Activated T-cell treated with anti-CD3 and anti-CD28 coated beads, Interleukin-2, amount 50 U/mL, for 72 hours (primary cell): ENCODE results near the gene PCDH20. TPM values are rescaled to one million over a fixed set of nuclear protein-coding genes. Genes with fewer than 3 reads are reported as not detected.
"Not testable (repeated sequence)": the region's sequence is repeated elsewhere in the genome, so short reads cannot be mapped to it uniquely, and the experiment has no call there.

Experiments
- ATAC-seq, 2 donors: fragments of 150-1000 bp; cut with Tn5 transposase; replicated peaks in 1 of 2; 2 replicates each; pipeline ENCODE4 v1.10.0; 2021; ENCODE audit warnings: moderate library complexity in 2 of 2, mild to moderate bottlenecking in 1 of 2
- DNase-seq, 2 donors: peaks; one replicate each; pipeline ENCODE4 v3.0.0; 2021 to 2022; ENCODE audit warnings: mixed read lengths in 1 of 2
- H3K27ac Mint-ChIP-seq: one replicate; pipeline ENCODE4 v1.8.0; 2022; ENCODE audit warnings: mild to moderate bottlenecking, moderate library complexity, mixed read lengths
- H3K27me3 Mint-ChIP-seq: one replicate; pipeline ENCODE4 v1.8.0; 2022; ENCODE audit warnings: low read depth, mixed read lengths
- H3K36me3 Mint-ChIP-seq, 2 donors: one replicate each; pipeline ENCODE4 v1.8.0; 2022; ENCODE audit warnings: mixed read lengths in 2 of 2, mild to moderate bottlenecking in 1 of 2; ENCODE audit not compliant: insufficient read depth in 2 of 2
- H3K4me1 Mint-ChIP-seq: one replicate; pipeline ENCODE4 v1.8.0; 2022; ENCODE audit warnings: low read depth, mixed read lengths
- H3K4me3 Mint-ChIP-seq, 2 donors: one replicate each; pipeline ENCODE4 v1.8.0; 2022; ENCODE audit warnings: mild to moderate bottlenecking in 2 of 2, mixed read lengths in 2 of 2, moderate library complexity in 2 of 2
- H3K9me3 Mint-ChIP-seq, 2 donors: one replicate each; pipeline ENCODE4 v1.8.0; 2022; ENCODE audit warnings: mixed read lengths in 2 of 2
- total RNA-seq, 2 donors: library from RNA; stranded (reverse); gene quantifications; one replicate each; pipeline ENCODE4 v1.2.3, GENCODE V29; 2022

Gene PCDH20
- total RNA-seq, 2 donors from 2014 or later = not detected

DNA sequence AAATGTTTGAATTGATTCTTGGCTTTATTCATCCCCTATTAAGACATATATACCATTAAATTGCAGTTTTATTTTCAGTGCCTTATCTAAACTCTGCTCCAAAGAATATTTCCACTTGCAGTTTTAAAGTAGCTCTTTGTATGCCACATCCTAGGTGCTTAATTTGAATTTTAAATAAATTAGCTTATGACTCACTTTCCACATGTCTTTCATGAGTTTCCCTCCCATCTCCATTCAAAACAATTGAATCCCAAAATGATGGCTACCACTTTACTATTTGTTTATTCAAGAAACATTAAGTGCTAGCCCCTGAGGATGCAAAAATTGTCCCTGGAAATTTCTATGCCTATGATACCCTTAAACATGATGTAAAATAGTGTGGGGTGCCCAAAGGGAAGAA, 19.5 kb downstream of the PCDH20 start:
- H3K4me1 Mint-ChIP-seq = no peaks in the 10 kb centered on the region
- no peak for DNase-seq
- no peak overlapping the region for H3K27ac Mint-ChIP-seq
- H3K4me3 Mint-ChIP-seq = no peak overlapping the region
- H3K36me3 Mint-ChIP-seq = no peaks in the 10 kb centered on the region
- peaks cover 18% of the 10 kb centered on the region in 2 donors for H3K9me3 Mint-ChIP-seq
- ATAC-seq = no peak
- H3K27me3 Mint-ChIP-seq = no peaks in the 10 kb centered on the region

- H3K27me3 Mint-ChIP-seq = no peaks in the 10 kb centered on the region
- H3K36me3 Mint-ChIP-seq = no peaks in the 10 kb centered on the region
- H3K4me3 Mint-ChIP-seq = no peak overlapping the region
- DNase-seq = no peak
- no peak for ATAC-seq
- H3K27ac Mint-ChIP-seq = no peak overlapping the region
- peaks cover 5 to 6% of the 10 kb centered on the region in 2 donors for H3K9me3 Mint-ChIP-seq
- H3K4me1 Mint-ChIP-seq = no peaks in the 10 kb centered on the region
Observed at GRCh38 chr13:61391426-61391825, 24.2 kb downstream of the PCDH20 start.

DNA sequence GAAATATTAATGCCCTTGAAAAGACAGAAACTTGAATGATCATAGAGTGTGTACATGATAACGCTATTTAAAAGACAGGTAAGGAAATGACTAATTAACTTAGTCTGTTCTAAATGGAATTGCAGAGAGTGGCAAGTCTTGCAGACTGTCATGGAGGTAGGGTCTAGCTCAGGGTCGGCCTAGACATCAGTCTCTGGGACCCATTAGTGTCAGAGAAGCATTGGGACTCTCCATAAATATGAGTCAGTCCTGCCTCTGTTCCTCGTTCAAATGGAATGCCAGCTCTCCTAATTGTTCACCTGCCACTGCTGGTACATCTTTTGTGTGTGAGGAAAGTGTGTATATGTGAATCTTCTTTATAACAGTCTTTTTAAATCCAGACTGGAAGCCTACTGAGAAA, 28.0 kb downstream of the PCDH20 start:
- Mint-ChIP-seq H3K9me3 (peaks cover 0 to 3% of the 10 kb centered on the region in 2 donors), H3K36me3 (no peaks in the 10 kb centered on the region), H3K4me1 (no peaks in the 10 kb centered on the region), H3K4me3 (no peak overlapping the region), H3K27me3 (no peaks in the 10 kb centered on the region), H3K27ac (no peak overlapping the region)
- no peak for DNase-seq
- ATAC-seq = no peak

DNA sequence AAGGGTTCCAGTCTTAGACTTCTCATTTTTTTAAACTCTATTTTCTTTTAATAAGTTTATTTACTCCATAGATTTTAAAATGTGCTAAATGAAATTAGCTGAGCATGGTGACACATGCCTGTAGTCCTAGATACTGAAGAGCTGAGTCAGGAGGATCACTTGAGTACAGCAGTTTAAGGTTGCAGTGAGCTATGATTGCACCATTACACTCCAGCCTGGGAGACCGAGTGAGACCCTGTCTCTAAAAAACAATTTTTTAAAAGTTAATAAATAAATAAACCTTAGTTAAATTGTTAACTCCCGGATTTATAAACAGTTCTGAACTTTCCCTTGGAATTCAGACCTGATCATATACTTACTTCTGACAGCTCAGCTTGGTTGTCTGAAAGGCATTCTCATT, 32.5 kb downstream of the PCDH20 start:
- DNase-seq (no peak), ATAC-seq (no peak)
- no peak overlapping the region for H3K27ac Mint-ChIP-seq
- no peaks in the 10 kb centered on the region for H3K27me3 Mint-ChIP-seq
- H3K4me3 Mint-ChIP-seq = no peak overlapping the region
- peaks cover 5 to 6% of the 10 kb centered on the region in 2 donors for H3K9me3 Mint-ChIP-seq
- no peaks in the 10 kb centered on the region for H3K36me3 Mint-ChIP-seq
- no peaks in the 10 kb centered on the region for H3K4me1 Mint-ChIP-seq

DNA sequence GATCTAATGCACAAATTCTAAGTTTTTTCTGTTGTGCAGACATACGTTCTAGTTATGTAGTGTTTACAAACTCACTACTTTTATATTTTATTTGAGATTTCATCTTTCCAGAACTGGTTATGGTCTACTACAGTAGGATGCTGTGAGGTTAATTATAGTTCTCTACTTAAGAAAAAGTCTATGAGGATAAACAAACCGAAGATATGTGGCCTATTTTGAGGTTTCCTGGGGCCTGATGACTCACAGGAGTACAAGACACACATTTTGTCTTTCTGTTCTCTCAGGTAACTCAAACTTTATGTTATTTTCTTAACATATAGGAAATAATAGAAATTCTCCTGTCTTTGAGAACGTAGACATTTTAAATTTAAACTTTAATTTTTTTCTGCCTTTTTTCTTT, 45.1 kb downstream of the PCDH20 start:
- Mint-ChIP-seq H3K36me3 (no peaks in the 10 kb centered on the region), H3K27me3 (no peaks in the 10 kb centered on the region)

DNA sequence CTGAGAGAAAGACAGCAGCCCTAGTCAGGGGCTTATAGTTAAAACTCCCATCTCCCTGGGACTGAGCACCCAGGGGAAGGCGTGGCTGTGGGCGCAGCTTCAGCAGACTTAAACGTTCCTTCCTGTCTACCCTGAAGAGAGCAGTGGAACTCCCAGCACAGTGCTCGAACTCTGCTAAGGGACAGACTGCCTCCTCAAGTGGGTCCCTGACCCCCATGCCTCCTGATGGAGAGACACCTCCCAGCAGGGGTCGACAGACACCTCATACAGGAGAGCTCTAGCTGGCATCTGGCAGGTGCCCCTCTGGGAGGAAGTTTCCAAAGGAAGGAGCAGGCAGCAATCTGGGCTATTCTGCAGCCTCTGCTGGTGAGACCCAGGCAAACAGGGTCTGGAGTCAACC, 51.0 kb downstream of the PCDH20 start:
- H3K4me3 Mint-ChIP-seq, H3K36me3 Mint-ChIP-seq, H3K27me3 Mint-ChIP-seq, ATAC-seq, DNase-seq, H3K27ac Mint-ChIP-seq, H3K4me1 Mint-ChIP-seq: not testable (repeated sequence)
- H3K9me3 Mint-ChIP-seq = peaks cover 11 to 13% of the 10 kb centered on the region in 2 donors

More for the DNA sequence above, 45.1 kb downstream of the PCDH20 start:
- Mint-ChIP-seq H3K4me1 (no peaks in the 10 kb centered on the region), H3K27ac (no peak overlapping the region), H3K4me3 (no peak overlapping the region), H3K9me3 (peaks cover 5 to 9% of the 10 kb centered on the region in 2 donors)
- ATAC-seq (no peak), DNase-seq (no peak)

GRCh38 chr13:61362522-61362921, 53.1 kb downstream of the PCDH20 start:
- Mint-ChIP-seq H3K9me3 (peaks cover 12 to 13% of the 10 kb centered on the region in 2 donors), H3K27ac (no peak overlapping the region), H3K4me1 (no peaks in the 10 kb centered on the region), H3K4me3 (no peak overlapping the region), H3K27me3 (no peaks in the 10 kb centered on the region), H3K36me3 (no peaks in the 10 kb centered on the region)
- DNase-seq (no peak), ATAC-seq (no peak)
